Measurements from ENCODE around the gene IFT122. TPM values are rescaled to one million over a fixed set of nuclear protein-coding genes. Genes with fewer than 3 reads are reported as not detected.

IFT122 gene
- total RNA-seq, 2 experiments from 2014 or later, result 21.6 to 37.0 TPM

- Histone ChIP-seq H3K36me3 (ENCODE audit: insufficient read depth, low read length) (no peaks in the 10 kb centered on the region), H2AFZ (ENCODE audit: low read length) (no peak overlapping the region), H3K27ac (ENCODE audit: low read depth, low read length, poor library complexity, severe bottlenecking) (no peak overlapping the region), H3K9me2 (ENCODE audit: insufficient read depth, low read length) (no peaks in the 10 kb centered on the region), H3K4me3 (ENCODE audit: low read depth, low read length, poor library complexity, severe bottlenecking) (no peak overlapping the region), H3K9me3 (ENCODE audit: low read length) (no peaks in the 10 kb centered on the region), H4K20me1 (ENCODE audit: insufficient read depth, low read length) (no peaks in the 10 kb centered on the region), H3K4me2 (ENCODE audit: low read length) (no peak overlapping the region), H3K79me2 (ENCODE audit: insufficient read depth, low read depth, low read length) (peaks cover 17% of the 10 kb centered on the region; the same call in 1 of the 2 replicates), H3K4me1 (ENCODE audit: insufficient read depth, low read length, poor library complexity, severe bottlenecking) (peaks cover 18% of the 10 kb centered on the region)
- DNase-seq (ENCODE audit: low spot score), result no peak
- ChIA-PET POLR2A (interaction anchor here (1.0 kb wide), 2 partner anchors 10 kb away, joined by 3 read pairs; no protein-coding TSS in a partner anchor), CTCF (ENCODE audit: unreplicated experiment) (interaction anchor here (0.6 kb wide), 1 partner anchor 642 kb away, joined by 3 read pairs; no protein-coding TSS in a partner anchor)
- intact Hi-C loops (cut with micrococcal nuclease; ENCODE audit: unreplicated experiment), result loop anchor here (10.0 kb wide), 1 partner anchor 449 kb away; the partner anchor contains the start of gene TMCC1
- BruUV-seq (replicated peaks), result no TSS peak
- TF ChIP-seq CTCF (conservative IDR thresholded peaks at IDR 0.05; ENCODE audit: low read length) (no peak), EZH2phosphoT487 (IDR thresholded peaks at IDR 0.05; ENCODE audit: borderline replicate concordance, low read depth, low read length) (no peak)
Measured at GRCh38 chr3:129445471-129445870, 5.4 kb downstream of the IFT122 start.

GRCh38 chr3:129446926-129447325 lies 6.9 kb downstream of the IFT122 start:
- H3K9me3 ChIP-seq (ENCODE audit: low read length), result no peaks in the 10 kb centered on the region
- H3K27ac ChIP-seq (ENCODE audit: low read depth, low read length, poor library complexity, severe bottlenecking), result no peak overlapping the region
- H3K4me3 ChIP-seq (ENCODE audit: low read depth, low read length, poor library complexity, severe bottlenecking), result no peak overlapping the region
- no peaks in the 10 kb centered on the region for H4K20me1 ChIP-seq (ENCODE audit: insufficient read depth, low read length)
- TF ChIP-seq CTCF (conservative IDR thresholded peaks at IDR 0.05; ENCODE audit: low read length) (no peak), EZH2phosphoT487 (IDR thresholded peaks at IDR 0.05; ENCODE audit: borderline replicate concordance, low read depth, low read length) (no peak)
- no peaks in the 10 kb centered on the region for H3K9me2 ChIP-seq (ENCODE audit: insufficient read depth, low read length)
- no peak overlapping the region for H3K4me2 ChIP-seq (ENCODE audit: low read length)
- no peak overlapping the region for H2AFZ ChIP-seq (ENCODE audit: low read length)
- intact Hi-C loops (cut with micrococcal nuclease; ENCODE audit: unreplicated experiment), result loop anchor here (10.0 kb wide), 1 partner anchor 448 kb away; the partner anchor contains the start of gene TMCC1
- peaks cover 8% of the 10 kb centered on the region for H3K4me1 ChIP-seq (ENCODE audit: insufficient read depth, low read length, poor library complexity, severe bottlenecking)
- no peak for DNase-seq (ENCODE audit: low spot score)
- H3K36me3 ChIP-seq (ENCODE audit: insufficient read depth, low read length), result peaks cover 4% of the 10 kb centered on the region; the same call in 1 of the 2 replicates
- CTCF ChIA-PET (ENCODE audit: unreplicated experiment), result no interaction called here
- POLR2A ChIA-PET, result no interaction called here
- peaks cover 3% of the 10 kb centered on the region; the same call in 1 of the 2 replicates for H3K79me2 ChIP-seq (ENCODE audit: insufficient read depth, low read depth, low read length)
- BruUV-seq (replicated peaks), result no TSS peak

DNA sequence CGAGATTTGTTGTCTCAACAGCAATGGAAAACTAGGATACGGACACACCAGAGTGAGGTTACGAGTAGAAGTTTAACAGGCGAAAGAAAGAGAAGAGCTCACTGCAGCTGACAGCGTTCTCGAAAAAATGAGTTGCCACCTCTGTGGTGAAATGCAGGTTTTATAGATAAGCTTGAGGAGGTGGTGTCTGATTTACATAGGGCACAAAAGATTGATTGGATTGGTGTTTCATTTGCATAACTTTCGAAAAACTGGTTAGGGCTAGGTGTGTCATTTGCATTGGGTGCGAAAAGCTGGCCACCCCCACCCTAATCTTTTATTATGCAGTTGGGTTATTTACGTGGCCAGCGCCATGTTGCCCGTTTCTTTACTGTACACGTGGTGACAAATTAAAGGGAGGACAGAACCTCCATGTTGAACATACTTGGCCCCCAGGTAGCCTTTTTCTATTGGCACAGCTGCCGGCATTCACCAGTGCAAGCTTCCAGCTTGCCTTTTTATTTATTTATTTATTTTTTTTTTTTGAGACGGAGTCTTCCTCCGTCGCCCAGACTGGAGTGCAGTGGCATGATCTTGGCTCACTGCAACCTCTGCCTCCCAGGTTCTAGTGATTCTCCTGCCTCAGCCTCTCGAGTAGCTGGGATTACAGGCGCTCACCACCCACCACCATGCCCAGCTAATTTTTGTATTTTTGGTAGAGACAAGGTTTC lies 8.3 kb downstream of the IFT122 start:
- CTCF ChIA-PET (ENCODE audit: unreplicated experiment), result no interaction called here
- no peaks in the 10 kb centered on the region for H3K79me2 ChIP-seq (ENCODE audit: insufficient read depth, low read depth, low read length)
- H4K20me1 ChIP-seq (ENCODE audit: insufficient read depth, low read length), result no peaks in the 10 kb centered on the region
- peaks cover 16% of the 10 kb centered on the region for H3K36me3 ChIP-seq (ENCODE audit: insufficient read depth, low read length)
- no peak overlapping the region for H3K4me3 ChIP-seq (ENCODE audit: low read depth, low read length, poor library complexity, severe bottlenecking)
- H3K4me2 ChIP-seq (ENCODE audit: low read length), result no peak overlapping the region
- no peak overlapping the region for H3K27ac ChIP-seq (ENCODE audit: low read depth, low read length, poor library complexity, severe bottlenecking)
- intact Hi-C loops (cut with micrococcal nuclease; ENCODE audit: unreplicated experiment), result loop anchor here (10.0 kb wide), 1 partner anchor 446 kb away; the partner anchor contains the start of gene TMCC1
- no peaks in the 10 kb centered on the region for H3K4me1 ChIP-seq (ENCODE audit: insufficient read depth, low read length, poor library complexity, severe bottlenecking)
- no peaks in the 10 kb centered on the region for H3K9me2 ChIP-seq (ENCODE audit: insufficient read depth, low read length)
- DNase-seq (ENCODE audit: low spot score), result no peak
- POLR2A ChIA-PET, result interaction anchor here (1.2 to 3.7 kb wide), 2 partner anchors 8 to 78 kb away, joined by 3 to 19 read pairs; partner anchors contain the start of genes IFT122 and MBD4
- H3K9me3 ChIP-seq (ENCODE audit: low read length), result no peaks in the 10 kb centered on the region
- BruUV-seq (replicated peaks), result no TSS peak
- TF ChIP-seq CTCF (conservative IDR thresholded peaks at IDR 0.05; ENCODE audit: low read length) (no peak), EZH2phosphoT487 (IDR thresholded peaks at IDR 0.05; ENCODE audit: borderline replicate concordance, low read depth, low read length) (no peak)
- no peak overlapping the region for H2AFZ ChIP-seq (ENCODE audit: low read length)
